ENCODE measurements around the gene OVAAL.

The OVAAL gene

DNA sequence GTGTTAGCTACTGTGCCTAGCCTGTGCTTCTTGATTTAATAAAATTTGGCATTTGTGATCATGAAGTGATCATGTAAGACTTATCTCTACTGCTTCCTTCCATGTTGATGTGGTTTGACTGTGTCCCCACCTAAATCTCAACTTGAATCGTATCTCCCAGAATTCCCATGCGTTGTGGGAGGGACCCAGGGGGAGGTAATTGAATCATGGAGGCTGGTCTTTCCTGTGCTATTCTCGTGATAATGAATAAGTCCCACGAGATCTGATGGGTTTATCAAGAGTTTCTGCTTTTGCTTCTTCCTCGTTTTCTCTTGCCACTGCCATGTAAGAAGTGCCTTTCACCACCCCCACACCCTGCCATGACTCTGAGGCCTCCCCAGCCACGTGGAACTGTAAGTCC, at the start of gene OVAAL:
Gene OVAAL, plus strand, starts transcription at position 301 of the 400 bp plus-strand sequence.
- H3K4me3 ChIP-seq (ENCODE audit: severe bottlenecking): no peak within 1 kb of the TSS
- DNase-seq (ENCODE audit: low spot score): no peak
- ATAC-seq (ENCODE audit: low read depth): no peak
- TF ChIP-seq, protein P1, sequence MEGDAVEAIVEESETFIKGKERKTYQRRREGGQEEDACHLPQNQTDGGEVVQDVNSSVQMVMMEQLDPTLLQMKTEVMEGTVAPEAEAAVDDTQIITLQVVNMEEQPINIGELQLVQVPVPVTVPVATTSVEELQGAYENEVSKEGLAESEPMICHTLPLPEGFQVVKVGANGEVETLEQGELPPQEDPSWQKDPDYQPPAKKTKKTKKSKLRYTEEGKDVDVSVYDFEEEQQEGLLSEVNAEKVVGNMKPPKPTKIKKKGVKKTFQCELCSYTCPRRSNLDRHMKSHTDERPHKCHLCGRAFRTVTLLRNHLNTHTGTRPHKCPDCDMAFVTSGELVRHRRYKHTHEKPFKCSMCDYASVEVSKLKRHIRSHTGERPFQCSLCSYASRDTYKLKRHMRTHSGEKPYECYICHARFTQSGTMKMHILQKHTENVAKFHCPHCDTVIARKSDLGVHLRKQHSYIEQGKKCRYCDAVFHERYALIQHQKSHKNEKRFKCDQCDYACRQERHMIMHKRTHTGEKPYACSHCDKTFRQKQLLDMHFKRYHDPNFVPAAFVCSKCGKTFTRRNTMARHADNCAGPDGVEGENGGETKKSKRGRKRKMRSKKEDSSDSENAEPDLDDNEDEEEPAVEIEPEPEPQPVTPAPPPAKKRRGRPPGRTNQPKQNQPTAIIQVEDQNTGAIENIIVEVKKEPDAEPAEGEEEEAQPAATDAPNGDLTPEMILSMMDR (IDR thresholded peaks at IDR 0.05; ENCODE audit: poor library complexity, severe bottlenecking): no peak
- H3K27ac ChIP-seq (ENCODE audit: poor library complexity, severe bottlenecking): no peak within 1 kb of the TSS
- H3K36me3 ChIP-seq (ENCODE audit: low read depth): no peaks in the 10 kb centered on the region
- H3K9me3 ChIP-seq (ENCODE audit: severe bottlenecking): no peaks in the 10 kb centered on the region
- no peaks in the 10 kb centered on the region for H3K27me3 ChIP-seq (ENCODE audit: insufficient read depth, poor library complexity, severe bottlenecking)
- H3K4me1 ChIP-seq (ENCODE audit: insufficient read depth, poor library complexity, severe bottlenecking): no peaks in the 10 kb centered on the region

DNA sequence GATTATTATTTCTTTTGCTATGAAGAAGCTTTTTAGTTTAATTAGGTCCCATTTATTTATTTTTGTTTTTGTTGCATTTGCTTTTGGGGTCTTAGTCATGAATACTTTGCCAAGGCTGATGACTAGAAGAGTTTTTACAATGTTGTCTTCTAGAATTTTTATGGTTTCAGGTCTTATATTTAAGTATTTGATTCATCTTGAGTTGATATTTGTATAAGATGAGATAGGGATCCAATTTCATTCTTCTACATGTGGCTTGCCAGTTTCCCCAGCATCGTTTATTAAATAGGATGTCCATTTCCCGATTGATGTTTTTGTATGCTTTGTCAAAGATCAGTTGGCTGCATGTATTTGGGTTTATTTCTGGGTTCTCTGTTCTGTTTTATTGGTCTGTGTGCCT, 47.9 kb upstream of the OVAAL start:
- TF ChIP-seq, protein P1 (IDR thresholded peaks at IDR 0.05; ENCODE audit: poor library complexity, severe bottlenecking): no peak
- Histone ChIP-seq H3K27me3 (ENCODE audit: insufficient read depth, poor library complexity, severe bottlenecking) (no peaks in the 10 kb centered on the region), H3K9me3 (ENCODE audit: severe bottlenecking) (no peaks in the 10 kb centered on the region), H3K4me1 (ENCODE audit: insufficient read depth, poor library complexity, severe bottlenecking) (no peaks in the 10 kb centered on the region), H3K36me3 (ENCODE audit: low read depth) (no peaks in the 10 kb centered on the region), H3K27ac (ENCODE audit: poor library complexity, severe bottlenecking) (no peak overlapping the region), H3K4me3 (ENCODE audit: severe bottlenecking) (no peak overlapping the region)
- ATAC-seq (ENCODE audit: low read depth): no peak
- DNase-seq (ENCODE audit: low spot score): no peak

DNA sequence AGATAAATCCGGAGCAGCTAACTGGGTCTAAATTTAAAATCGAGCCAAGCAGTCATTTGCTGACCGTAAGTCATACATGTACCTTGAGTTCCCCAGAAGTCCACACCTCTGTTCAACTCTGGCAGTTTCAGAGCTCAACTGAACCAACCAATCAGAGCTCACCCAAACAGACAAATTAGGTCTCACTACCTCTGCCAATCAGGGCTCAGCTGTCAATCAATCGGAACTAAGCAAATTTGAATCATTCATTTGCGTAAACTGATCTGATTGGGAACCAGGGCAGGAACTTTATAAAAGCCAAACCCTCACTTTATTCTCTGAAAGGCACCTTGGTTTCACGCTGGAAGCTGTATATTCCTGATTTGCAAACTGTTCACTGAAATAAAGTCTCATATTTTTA, 45.2 kb upstream of the OVAAL start:
- Histone ChIP-seq H3K4me3 (ENCODE audit: severe bottlenecking) (no peak overlapping the region), H3K27me3 (ENCODE audit: insufficient read depth, poor library complexity, severe bottlenecking) (no peaks in the 10 kb centered on the region), H3K36me3 (ENCODE audit: low read depth) (no peaks in the 10 kb centered on the region), H3K27ac (ENCODE audit: poor library complexity, severe bottlenecking) (no peak overlapping the region), H3K9me3 (ENCODE audit: severe bottlenecking) (no peaks in the 10 kb centered on the region), H3K4me1 (ENCODE audit: insufficient read depth, poor library complexity, severe bottlenecking) (peaks cover 6% of the 10 kb centered on the region)
- TF ChIP-seq, protein P1 (IDR thresholded peaks at IDR 0.05; ENCODE audit: poor library complexity, severe bottlenecking): no peak
- DNase-seq (ENCODE audit: low spot score) (no peak), ATAC-seq (ENCODE audit: low read depth) (no peak)

DNA sequence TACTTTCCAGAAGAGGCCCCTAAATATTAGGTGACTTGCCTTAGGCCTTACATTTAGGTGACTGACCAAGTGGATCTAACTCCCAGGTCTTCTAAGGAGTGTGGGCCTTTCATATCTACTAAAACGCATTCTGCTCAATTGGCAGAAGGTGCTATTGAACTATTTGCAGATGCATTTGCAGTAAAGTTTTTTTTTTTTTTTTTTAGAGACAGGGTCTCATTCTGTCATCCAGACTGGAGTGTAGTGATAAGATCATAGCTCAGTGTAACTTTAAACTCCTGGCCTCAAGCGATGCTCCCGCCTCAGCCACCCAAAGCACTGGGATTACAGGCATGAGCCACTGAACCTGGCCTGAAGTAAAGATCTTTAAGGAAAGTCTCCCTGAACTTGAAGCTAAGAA, 43.4 kb upstream of the OVAAL start:
- no peak for ATAC-seq (ENCODE audit: low read depth)
- no peak overlapping the region for H3K27ac ChIP-seq (ENCODE audit: poor library complexity, severe bottlenecking)

DNA sequence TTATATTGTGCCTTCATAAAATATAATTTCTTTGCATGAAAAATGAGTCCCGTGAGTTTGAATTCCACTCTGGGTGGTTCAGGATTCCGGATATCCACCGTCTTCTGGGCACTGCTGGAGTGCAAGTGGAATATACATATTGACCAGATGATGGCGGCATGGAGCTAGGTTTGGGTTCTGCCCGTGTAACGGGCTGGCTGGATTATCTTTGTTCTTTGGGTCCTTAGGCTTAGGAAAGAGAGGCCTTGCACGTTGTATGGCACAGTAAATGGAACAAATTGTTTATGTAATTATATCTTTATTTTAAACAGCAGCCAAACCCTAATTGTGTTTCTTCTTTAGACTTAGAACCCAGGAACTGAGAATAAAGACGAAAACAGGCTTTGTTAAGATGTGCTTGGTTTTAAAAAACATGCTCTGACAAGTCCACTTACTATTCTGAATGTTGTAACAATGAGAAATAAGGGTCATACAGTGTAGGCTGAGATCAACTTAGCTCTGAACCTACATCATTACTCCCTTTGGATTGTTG, 42.8 kb upstream of the OVAAL start:
- no peaks in the 10 kb centered on the region for H3K27me3 ChIP-seq (ENCODE audit: insufficient read depth, poor library complexity, severe bottlenecking)
- H3K36me3 ChIP-seq (ENCODE audit: low read depth): no peaks in the 10 kb centered on the region
- H3K27ac ChIP-seq (ENCODE audit: poor library complexity, severe bottlenecking): peak overlapping the region; percentile 20
- no peak overlapping the region for H3K4me3 ChIP-seq (ENCODE audit: severe bottlenecking)
- TF ChIP-seq, protein P1 (IDR thresholded peaks at IDR 0.05; ENCODE audit: poor library complexity, severe bottlenecking): peak; percentile 94
- no peaks in the 10 kb centered on the region for H3K9me3 ChIP-seq (ENCODE audit: severe bottlenecking)
- ATAC-seq (ENCODE audit: low read depth) (peak; percentile 97), DNase-seq (ENCODE audit: low spot score) (no peak)
- H3K4me1 ChIP-seq (ENCODE audit: insufficient read depth, poor library complexity, severe bottlenecking): peaks cover 6% of the 10 kb centered on the region

More for the DNA sequence above, 43.4 kb upstream of the OVAAL start:
- no peaks in the 10 kb centered on the region for H3K36me3 ChIP-seq (ENCODE audit: low read depth)
- H3K4me3 ChIP-seq (ENCODE audit: severe bottlenecking): no peak overlapping the region
- no peaks in the 10 kb centered on the region for H3K27me3 ChIP-seq (ENCODE audit: insufficient read depth, poor library complexity, severe bottlenecking)
- H3K9me3 ChIP-seq (ENCODE audit: severe bottlenecking): no peaks in the 10 kb centered on the region
- H3K4me1 ChIP-seq (ENCODE audit: insufficient read depth, poor library complexity, severe bottlenecking): peaks cover 6% of the 10 kb centered on the region
- no peak for DNase-seq (ENCODE audit: low spot score)
- TF ChIP-seq, protein P1 (IDR thresholded peaks at IDR 0.05; ENCODE audit: poor library complexity, severe bottlenecking): no peak

Data from RWPE2 (cell line).